Right lobe of liver (tissue), 6 donors: Measurements from ENCODE around the gene B3GNT5. TPM values are rescaled to one million over a fixed set of nuclear protein-coding genes. Genes with fewer than 3 reads are reported as not detected.

ENCODE experiments used
- ATAC-seq, 4 donors: fragments of 200-7000 bp; cut with Tn5 transposase; one replicate each; pipeline ENCODE4 v1.9.1; 2020; ENCODE audit warnings: mild to moderate bottlenecking in 4 of 4, moderate library complexity in 4 of 4
- DNase-seq, 3 donors: peaks; one replicate each; pipeline ENCODE4 v3.0.0-alpha.2; 2020
- H3K27ac ChIP-seq, 3 donors: fragments of 200-600 bp; one replicate each; pipeline ENCODE4 v1.8.0; 2022
- H3K27me3 ChIP-seq, 2 donors: fragments of 200-600 bp; one replicate each; pipeline ENCODE4 v1.8.0; 2022
- H3K36me3 ChIP-seq, 4 donors: fragments of 200-600 bp; sonication (generic) in 1 of 4; one replicate each; pipeline versions ENCODE4 v1.5.1 to v1.8.0; 2017 to 2022; ENCODE audit warnings: control low read depth in 1 of 4
- H3K4me1 ChIP-seq, 4 donors: fragments of 200-600 bp; sonication (generic) in 1 of 4; one replicate each; pipeline versions ENCODE4 v1.5.1 to v1.8.0; 2017 to 2022; ENCODE audit warnings: control low read depth in 1 of 4
- H3K4me3 ChIP-seq, 3 donors: fragments of 200-600 bp; one replicate each; pipeline ENCODE4 v1.8.0; 2022
- H3K9me3 ChIP-seq, 4 donors: fragments of 200-600 bp; sonication (generic) in 1 of 4; one replicate each; pipeline versions ENCODE4 v1.5.1 to v1.8.0; 2017 to 2022; ENCODE audit warnings: control low read depth in 1 of 4
- CTCF ChIP-seq, 4 donors: fragments of 200-600 bp in 3 of 4; fragments of 450-650 bp in 1 of 4; IDR thresholded peaks; one replicate each; pipeline versions ENCODE4 v1.5.1 to v1.8.0; 2016 to 2022; ENCODE audit warnings: antibody characterized with exemption in 4 of 4, mild to moderate bottlenecking in 2 of 4
- POLR2A ChIP-seq: fragments of 450-650 bp; IDR thresholded peaks from one replicate; pipeline ENCODE4 v1.6.1; 2017; ENCODE audit warnings: antibody characterized with exemption, mild to moderate bottlenecking
- WGBS: methylation state at CpG from one replicate; pipeline ENCODE4 v1.1.6; 2018; ENCODE audit warnings: low coverage, low lambda C conversion rate; ENCODE audit not compliant: insufficient coverage; ENCODE audit errors: missing lambda C conversion rate; 5-methylcytosine and 5-hydroxymethylcytosine counted together
- intact Hi-C, 2 donors: fragments of 100-400 bp; cut with DNase I; formaldehyde crosslinking; loops; one replicate each; pipeline versions ENCODE4 v1.11.2 to v1.14.1; 2022
- total RNA-seq, 6 experiments: library from RNA; depleted of rRNA in 2 of 6; stranded (reverse); fragments of >200 nt in 2 of 6; fragmentation: NEBNext Ultra II Directional in 3 of 6; extraction: Animal tissue kit (Norgen Biotek cat#: 25700) in 3 of 6; gene quantifications; one replicate each; pipeline versions ENCODE4 v1.1.0 to v1.2.4, GENCODE V29; 2016 to 2023
- donor health status: DM: no; HTN: yes; CAD: no.
- donor health status: DM: no; HTN: no; CAD: no.
- donor health status: DM: no; HTN: no; CAD: no.
- donor health status: DM: no; HTN: yes; CAD: no.
- donor health status: DM: no; HTN: yes; CAD: no.

The B3GNT5 gene
- total RNA-seq, 6 experiments from 2014 or later, result 0.27 to 12.5 (median 5.5) TPM

GRCh38 chr3:183296944-183297343, 43.9 kb downstream of the B3GNT5 start:
- Histone ChIP-seq H3K4me3 (no peak overlapping the region), H3K4me1 (peaks cover 0 to 2% (median 0%) of the 10 kb centered on the region in 4 donors), H3K9me3 (no peaks in the 10 kb centered on the region), H3K27me3 (no peaks in the 10 kb centered on the region), H3K36me3 (no peaks in the 10 kb centered on the region), H3K27ac (no peak overlapping the region)
- DNase-seq (no peak), ATAC-seq (no peak)
- TF ChIP-seq POLR2A (no peak), CTCF (IDR thresholded peaks at IDR 0.05) (no peak)
- intact Hi-C loops, result no loop called here
- 83% methylated on average over 5 of the region's 12 CpGs for WGBS

GRCh38 chr3:183298701-183299153, 45.7 kb downstream of the B3GNT5 start:
- no peak overlapping the region for H3K27ac ChIP-seq
- DNase-seq, result peak in 2 of 3 donors; percentile 51 to 60
- H3K4me1 ChIP-seq, result no peaks in the 10 kb centered on the region
- TF ChIP-seq POLR2A (no peak), CTCF (IDR thresholded peaks at IDR 0.05) (no peak)
- no peaks in the 10 kb centered on the region for H3K9me3 ChIP-seq
- H3K4me3 ChIP-seq, result no peak overlapping the region
- no peaks in the 10 kb centered on the region for H3K36me3 ChIP-seq
- intact Hi-C loops, result no loop called here
- H3K27me3 ChIP-seq, result no peaks in the 10 kb centered on the region
- peak in 3 of 4 donors; percentile 10 to 37 (median 17) for ATAC-seq
- 61% methylated on average over 3 of the region's 5 CpGs for WGBS

DNA sequence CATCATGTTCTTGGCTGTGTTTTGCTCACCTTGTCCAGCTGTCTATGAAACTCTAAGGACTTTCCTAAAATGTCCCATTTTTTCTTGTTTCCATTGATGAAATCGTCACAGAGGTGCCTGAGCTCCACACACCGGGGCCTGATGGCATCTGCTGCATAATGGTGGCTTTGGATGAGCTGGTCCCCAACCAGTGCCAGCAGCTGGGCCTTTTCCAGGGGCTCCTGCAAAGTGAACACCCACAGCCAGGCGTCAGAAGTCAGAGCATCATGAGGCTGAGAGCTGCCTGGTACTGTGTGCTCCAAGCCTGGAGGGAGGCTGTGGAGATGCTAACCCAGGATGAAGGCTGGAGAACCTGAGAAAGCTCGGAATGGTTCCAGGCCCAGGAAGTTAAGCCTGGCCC, 46.9 kb downstream of the B3GNT5 start:
- TF ChIP-seq CTCF (IDR thresholded peaks at IDR 0.05), result no peak
- no peak for TF ChIP-seq POLR2A
- no peaks in the 10 kb centered on the region for H3K27me3 ChIP-seq
- no peaks in the 10 kb centered on the region for H3K9me3 ChIP-seq
- no peak overlapping the region for H3K4me3 ChIP-seq
- ATAC-seq, result no peak
- H3K4me1 ChIP-seq, result no peaks in the 10 kb centered on the region
- DNase-seq, result no peak
- intact Hi-C loops, result no loop called here
- no peaks in the 10 kb centered on the region for H3K36me3 ChIP-seq
- no peak overlapping the region for H3K27ac ChIP-seq
- 83% methylated on average over 1 of the region's 4 CpGs for WGBS

DNA sequence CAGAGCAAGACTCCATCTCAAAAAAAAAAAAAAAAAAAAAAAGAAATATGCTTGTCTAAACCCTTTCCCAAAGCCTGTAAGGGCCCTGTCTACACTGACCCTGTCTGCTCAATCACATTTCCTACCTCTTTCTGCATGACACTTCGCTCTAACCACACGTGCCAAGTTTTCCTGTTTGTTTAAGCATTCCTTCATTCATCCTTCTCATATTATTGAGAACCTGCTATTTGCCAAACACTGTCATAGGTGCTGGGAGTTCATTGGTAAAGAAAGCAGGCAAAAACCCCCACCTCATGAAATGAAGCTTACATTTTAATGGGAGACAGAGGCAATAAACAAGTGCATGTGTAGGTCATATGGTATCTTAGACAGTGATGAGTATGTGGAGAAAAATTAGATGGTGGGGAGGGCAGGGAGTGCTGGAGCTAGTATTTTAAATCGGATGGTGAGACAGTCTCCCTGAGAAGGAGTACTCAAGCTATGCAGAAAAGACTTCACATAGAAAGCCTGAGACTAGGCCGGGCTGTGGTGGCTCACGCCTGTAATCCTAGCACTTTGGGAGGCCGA, 48.0 kb downstream of the B3GNT5 start:
- Histone ChIP-seq H3K4me1 (no peaks in the 10 kb centered on the region), H3K4me3 (no peak overlapping the region), H3K9me3 (no peaks in the 10 kb centered on the region), H3K27ac (no peak overlapping the region), H3K27me3 (no peaks in the 10 kb centered on the region), H3K36me3 (no peaks in the 10 kb centered on the region)
- 75% methylated on average over 3 of the region's 6 CpGs for WGBS
- intact Hi-C loops, result no loop called here
- TF ChIP-seq CTCF (IDR thresholded peaks at IDR 0.05) (no peak), POLR2A (no peak)
- DNase-seq (no peak), ATAC-seq (no peak)
